Fibroblast of skin of right biceps (primary cell): ENCODE results near the gene C2CD2L.
"Not testable (repeated sequence)": the region's sequence is repeated elsewhere in the genome, so short reads cannot be mapped to it uniquely, and the experiment has no call there.

Experiments
- DNase-seq: peaks from one replicate; pipeline ENCODE4 v3.0.0-alpha.2; 2013

Gene C2CD2L

GRCh38 chr11:119116235-119116594 lies 9.1 kb downstream of the C2CD2L start:
- no peak for DNase-seq

GRCh38 chr11:119116601-119117000 lies 9.5 kb downstream of the C2CD2L start:
- no peak for DNase-seq

GRCh38 chr11:119117004-119117706 lies 10.0 kb downstream of the C2CD2L start:
- DNase-seq: no peak

GRCh38 chr11:119118227-119118626 lies 11.1 kb downstream of the C2CD2L start:
- no peak for DNase-seq

GRCh38 chr11:119118946-119119345 lies 11.8 kb downstream of the C2CD2L start:
- no peak for DNase-seq

GRCh38 chr11:119120639-119121007 lies 13.5 kb downstream of the C2CD2L start:
- DNase-seq: peak; percentile 54

- peak; percentile 99 for DNase-seq
Measured at GRCh38 chr11:119121008-119121810, 14.1 kb downstream of the C2CD2L start, which contains the start of gene HINFP. HINFP (plus strand) TSS chr11:119121580; CDS start chr11:119126945, 5,365 bp downstream.

- DNase-seq: no peak
Measured at GRCh38 chr11:119121811-119122124, 14.6 kb downstream of the C2CD2L start.

GRCh38 chr11:119125821-119126220 lies 18.7 kb downstream of the C2CD2L start:
- no peak for DNase-seq

GRCh38 chr11:119126675-119127268 lies 19.6 kb downstream of the C2CD2L start:
- no peak for DNase-seq

- no peak for DNase-seq
Measured at GRCh38 chr11:119130662-119131061, 23.5 kb downstream of the C2CD2L start.

- DNase-seq: no peak
Measured at GRCh38 chr11:119134389-119134978, 27.3 kb downstream of the C2CD2L start.

- not testable (repeated sequence) for DNase-seq
Measured at GRCh38 chr11:119139276-119139675, 32.1 kb downstream of the C2CD2L start.

- DNase-seq: peak; percentile 64
Measured at GRCh38 chr11:119144825-119145486, 37.8 kb downstream of the C2CD2L start.

GRCh38 chr11:119145551-119145950 lies 38.4 kb downstream of the C2CD2L start:
- no peak for DNase-seq

GRCh38 chr11:119147604-119148333 lies 40.6 kb downstream of the C2CD2L start:
- no peak for DNase-seq

GRCh38 chr11:119148720-119149017 lies 41.5 kb downstream of the C2CD2L start:
- DNase-seq: no peak

- DNase-seq: no peak
Measured at GRCh38 chr11:119149018-119149785, 42.1 kb downstream of the C2CD2L start, which contains the start of gene ABCG4. ABCG4 (plus strand) TSS chr11:119149052; CDS start chr11:119149966, 914 bp downstream.

- DNase-seq: no peak
Measured at GRCh38 chr11:119149786-119150275, 42.7 kb downstream of the C2CD2L start.

- DNase-seq: no peak
Measured at GRCh38 chr11:119152043-119152442, 44.9 kb downstream of the C2CD2L start.

GRCh38 chr11:119152604-119153003 lies 45.5 kb downstream of the C2CD2L start:
- no peak for DNase-seq
